GM12878 (cell line): Measurements from ENCODE around the gene S100A4. TPM values are rescaled to one million over a fixed set of nuclear protein-coding genes. Genes with fewer than 3 reads are reported as not detected.

Experiments used
- IKZF2 ChIP-seq, 2 experiments: fragments of 450-650 bp; IDR thresholded peaks; 2 replicates each; pipeline ENCODE4 v1.6.1; 2017; ENCODE audit warnings: mild to moderate bottlenecking in 2 of 2, moderate library complexity in 2 of 2
- ZNF24 ChIP-seq: fragments of 450-650 bp; IDR thresholded peaks from 2 replicates; pipeline ENCODE4 v1.6.1; 2017; ENCODE audit warnings: antibody characterized with exemption, mild to moderate bottlenecking
- polyA plus RNA-seq, 11 experiments: library from polyadenylated mRNA; depleted of rRNA in 4 of 11; unstranded in 6 of 11; stranded (reverse) in 5 of 11; fragments of >200 nt; fragmentation: Nextera tagmentation in 4 of 11; fragmentation: Illumina TruSeq in 1 of 11; extraction: Ambion mirVana in 4 of 11; extraction: Trizol in 1 of 11; gene quantifications; 1 replicate in 1 of 11; 2 replicates in 10 of 11; pipeline versions ENCODE4 v1.2.1 to v1.2.3, GENCODE V29; 2011 to 2016; ENCODE audit warnings: inconsistent platforms in 2 of 11, missing spikeins in 2 of 11, low read depth in 1 of 11
- total RNA-seq, 4 experiments: library from RNA; depleted of rRNA in 3 of 4; stranded (reverse); fragments of >200 nt in 3 of 4; fragmentation: Illumina TruSeq in 1 of 4; extraction: Trizol in 1 of 4; gene quantifications; 2 replicates each; pipeline versions ENCODE4 v1.2.1 to v1.2.3, GENCODE V29; 2013 to 2021
- TF ChIP-seq, protein P1 (sequence below): fragments of 450-650 bp; IDR thresholded peaks from 2 replicates; pipeline ENCODE4 v1.6.1; 2017; ENCODE audit warnings: mild to moderate bottlenecking, low read depth, inconsistent platforms; ENCODE audit not compliant: poor library complexity, severe bottlenecking
- TF ChIP-seq, protein P2 (sequence below): fragments of 450-650 bp; formaldehyde crosslinking; IDR thresholded peaks from 2 replicates; pipeline ENCODE4 v1.4.0; 2022; ENCODE audit warnings: mild to moderate bottlenecking, moderate library complexity
- TF ChIP-seq, protein P3 (sequence below): IDR thresholded peaks from 2 replicates; pipeline ENCODE4 v1.6.1; 2011; ENCODE audit warnings: low read depth, mild to moderate bottlenecking, low read length, moderate library complexity, borderline replicate concordance; ENCODE audit errors: extremely low read depth
- TF ChIP-seq, protein P4 (sequence below): fragments of 450-650 bp; IDR thresholded peaks from 2 replicates; pipeline ENCODE4 v1.6.1; 2017; ENCODE audit warnings: borderline replicate concordance

S100A4 gene
- total and polyA plus RNA-seq, 10 of the 15 experiments (the other 5 are each of a cell fraction or from before 2014, with no cell fraction given), result 4.3 to 104 (median 27.3) TPM

DNA sequence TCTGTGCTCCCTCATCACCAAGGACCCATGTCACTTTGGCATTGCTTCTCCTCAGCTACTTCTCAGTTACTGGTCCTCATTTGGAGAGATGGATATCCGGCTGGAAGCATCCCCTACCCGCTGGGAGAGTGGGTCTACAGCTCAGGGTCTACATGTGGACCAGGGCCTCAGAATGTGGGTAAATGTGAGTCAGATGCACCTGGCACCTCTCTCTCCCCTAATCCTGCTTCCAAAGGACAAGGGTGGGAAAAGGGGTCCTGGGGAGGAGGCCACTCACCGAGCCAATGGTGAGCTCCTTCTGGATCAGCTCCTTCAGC lies 10.7 kb downstream of the S100A4 start (continued):
- TF ChIP-seq, protein P1, sequence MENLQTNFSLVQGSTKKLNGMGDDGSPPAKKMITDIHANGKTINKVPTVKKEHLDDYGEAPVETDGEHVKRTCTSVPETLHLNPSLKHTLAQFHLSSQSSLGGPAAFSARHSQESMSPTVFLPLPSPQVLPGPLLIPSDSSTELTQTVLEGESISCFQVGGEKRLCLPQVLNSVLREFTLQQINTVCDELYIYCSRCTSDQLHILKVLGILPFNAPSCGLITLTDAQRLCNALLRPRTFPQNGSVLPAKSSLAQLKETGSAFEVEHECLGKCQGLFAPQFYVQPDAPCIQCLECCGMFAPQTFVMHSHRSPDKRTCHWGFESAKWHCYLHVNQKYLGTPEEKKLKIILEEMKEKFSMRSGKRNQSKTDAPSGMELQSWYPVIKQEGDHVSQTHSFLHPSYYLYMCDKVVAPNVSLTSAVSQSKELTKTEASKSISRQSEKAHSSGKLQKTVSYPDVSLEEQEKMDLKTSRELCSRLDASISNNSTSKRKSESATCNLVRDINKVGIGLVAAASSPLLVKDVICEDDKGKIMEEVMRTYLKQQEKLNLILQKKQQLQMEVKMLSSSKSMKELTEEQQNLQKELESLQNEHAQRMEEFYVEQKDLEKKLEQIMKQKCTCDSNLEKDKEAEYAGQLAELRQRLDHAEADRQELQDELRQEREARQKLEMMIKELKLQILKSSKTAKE, result no peak
- TF ChIP-seq, protein P2, sequence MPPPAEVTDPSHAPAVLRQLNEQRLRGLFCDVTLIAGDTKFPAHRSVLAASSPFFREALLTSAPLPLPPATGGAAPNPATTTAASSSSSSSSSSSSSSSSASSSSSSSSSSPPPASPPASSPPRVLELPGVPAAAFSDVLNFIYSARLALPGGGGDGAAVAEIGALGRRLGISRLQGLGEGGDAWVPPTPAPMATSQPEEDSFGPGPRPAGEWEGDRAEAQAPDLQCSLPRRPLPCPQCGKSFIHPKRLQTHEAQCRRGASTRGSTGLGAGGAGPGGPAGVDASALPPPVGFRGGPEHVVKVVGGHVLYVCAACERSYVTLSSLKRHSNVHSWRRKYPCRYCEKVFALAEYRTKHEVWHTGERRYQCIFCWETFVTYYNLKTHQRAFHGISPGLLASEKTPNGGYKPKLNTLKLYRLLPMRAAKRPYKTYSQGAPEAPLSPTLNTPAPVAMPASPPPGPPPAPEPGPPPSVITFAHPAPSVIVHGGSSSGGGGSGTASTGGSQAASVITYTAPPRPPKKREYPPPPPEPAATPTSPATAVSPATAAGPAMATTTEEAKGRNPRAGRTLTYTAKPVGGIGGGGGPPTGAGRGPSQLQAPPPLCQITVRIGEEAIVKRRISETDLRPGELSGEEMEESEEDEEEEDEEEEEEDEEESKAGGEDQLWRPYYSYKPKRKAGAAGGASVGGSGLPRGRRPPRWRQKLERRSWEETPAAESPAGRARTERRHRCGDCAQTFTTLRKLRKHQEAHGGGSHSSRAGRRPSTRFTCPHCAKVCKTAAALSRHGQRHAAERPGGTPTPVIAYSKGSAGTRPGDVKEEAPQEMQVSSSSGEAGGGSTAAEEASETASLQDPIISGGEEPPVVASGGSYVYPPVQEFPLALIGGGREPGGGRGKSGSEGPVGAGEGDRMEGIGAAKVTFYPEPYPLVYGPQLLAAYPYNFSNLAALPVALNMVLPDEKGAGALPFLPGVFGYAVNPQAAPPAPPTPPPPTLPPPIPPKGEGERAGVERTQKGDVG (CRISPR knock-in tag), result no peak
- TF ChIP-seq, protein P3, sequence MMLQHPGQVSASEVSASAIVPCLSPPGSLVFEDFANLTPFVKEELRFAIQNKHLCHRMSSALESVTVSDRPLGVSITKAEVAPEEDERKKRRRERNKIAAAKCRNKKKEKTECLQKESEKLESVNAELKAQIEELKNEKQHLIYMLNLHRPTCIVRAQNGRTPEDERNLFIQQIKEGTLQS, result no peak
- TF ChIP-seq, protein P4, sequence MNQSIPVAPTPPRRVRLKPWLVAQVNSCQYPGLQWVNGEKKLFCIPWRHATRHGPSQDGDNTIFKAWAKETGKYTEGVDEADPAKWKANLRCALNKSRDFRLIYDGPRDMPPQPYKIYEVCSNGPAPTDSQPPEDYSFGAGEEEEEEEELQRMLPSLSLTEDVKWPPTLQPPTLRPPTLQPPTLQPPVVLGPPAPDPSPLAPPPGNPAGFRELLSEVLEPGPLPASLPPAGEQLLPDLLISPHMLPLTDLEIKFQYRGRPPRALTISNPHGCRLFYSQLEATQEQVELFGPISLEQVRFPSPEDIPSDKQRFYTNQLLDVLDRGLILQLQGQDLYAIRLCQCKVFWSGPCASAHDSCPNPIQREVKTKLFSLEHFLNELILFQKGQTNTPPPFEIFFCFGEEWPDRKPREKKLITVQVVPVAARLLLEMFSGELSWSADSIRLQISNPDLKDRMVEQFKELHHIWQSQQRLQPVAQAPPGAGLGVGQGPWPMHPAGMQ, result no peak
- no peak for TF ChIP-seq IKZF2 (IDR thresholded peaks at IDR 0.05)
- no peak for TF ChIP-seq ZNF24
